GM12891 (cell line): ENCODE measurements around the gene GPR149.

ENCODE experiments used
- PAX5 ChIP-seq: IDR thresholded peaks from 2 replicates; pipeline ENCODE4 v1.6.1; 2011; ENCODE audit warnings: low read length, moderate library complexity, mild to moderate bottlenecking; ENCODE audit not compliant: insufficient read depth, severe bottlenecking
- POLR2A ChIP-seq: IDR thresholded peaks from 2 replicates; pipeline ENCODE4 v1.6.1; 2011; ENCODE audit warnings: low read depth, low read length, control low read depth
- POLR2AphosphoS5 ChIP-seq: IDR thresholded peaks from 2 replicates; pipeline ENCODE4 v1.6.1; 2011; ENCODE audit warnings: low read depth, low read length, control low read depth
- TAF1 ChIP-seq: IDR thresholded peaks from 2 replicates; pipeline ENCODE4 v1.6.1; 2011; ENCODE audit warnings: low read depth, low read length, control low read depth

DNA sequence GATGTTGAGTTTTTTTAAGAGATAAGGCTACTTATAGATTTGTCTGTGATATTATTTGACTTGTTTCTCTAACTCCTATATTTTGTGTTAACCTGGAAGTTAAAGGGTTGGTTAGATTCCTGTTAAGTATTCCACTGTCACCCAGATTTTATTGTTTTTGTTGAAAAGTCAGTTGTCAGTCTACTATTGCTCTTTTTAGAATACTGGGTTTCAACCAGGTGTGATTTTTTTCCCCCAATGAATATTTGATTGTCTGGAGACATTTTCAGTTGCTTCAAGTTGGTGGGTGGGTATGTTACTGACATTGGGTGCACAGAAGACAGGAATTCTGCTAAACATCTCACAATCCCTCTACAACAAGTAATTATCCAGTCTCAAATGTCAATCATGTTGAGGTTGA lies 43.8 kb upstream of the GPR149 start:
- no peak for TF ChIP-seq POLR2A
- no peak for TF ChIP-seq POLR2AphosphoS5
- no peak for TF ChIP-seq TAF1
- no peak for TF ChIP-seq PAX5
